HEK293 (cell line): ENCODE measurements around the gene TMEM234.

Source experiments
- CTCF ChIA-PET: fragments of 350-600 bp; formaldehyde crosslinking; extraction: SDS; loops from one replicate; lab custom pipeline; 2021; ENCODE audit warnings: antibody characterized with exemption; lab: Yijun Ruan, JAX
- POLR2A ChIA-PET: fragments of 300-600 bp; formaldehyde crosslinking; extraction: SDS; loops from one replicate; lab custom pipeline; 2020; ENCODE audit warnings: antibody characterized with exemption, inconsistent platforms; lab: Yijun Ruan, JAX
- H3K27ac ChIP-seq: fragments of 200-500 bp; sonication (Bioruptor generic); 2 replicates; pipeline ENCODE4 v1.5.1; 2014; ENCODE audit warnings: low read depth, low read length, control low read depth, inconsistent platforms; ENCODE audit errors: extremely low read depth
- H3K36me3 ChIP-seq, 2 experiments: fragments of 200-500 bp in 1 of 2; sonication (Bioruptor generic) in 1 of 2; 1 replicate in 1 of 2; 2 replicates in 1 of 2; pipeline ENCODE4 v1.5.1; 2014 to 2017; ENCODE audit warnings: inconsistent platforms in 2 of 2, low read length in 2 of 2; ENCODE audit not compliant: control insufficient read depth in 2 of 2, insufficient read depth in 1 of 2
- H3K4me1 ChIP-seq: fragments of 200-500 bp; sonication (Bioruptor generic); 2 replicates; pipeline ENCODE4 v1.5.1; 2014; ENCODE audit warnings: mild to moderate bottlenecking, low read length, inconsistent platforms; ENCODE audit not compliant: control insufficient read depth, insufficient read depth
- H3K4me3 ChIP-seq: 2 replicates; pipeline ENCODE4 v1.5.1; 2011; ENCODE audit warnings: low read depth, mild to moderate bottlenecking, control low read depth, low read length, moderate library complexity
- H3K9me3 ChIP-seq: fragments of 200-500 bp; sonication (Bioruptor generic); 2 replicates; pipeline ENCODE4 v1.5.1; 2014; ENCODE audit warnings: low read depth, low read length, inconsistent platforms; ENCODE audit not compliant: control insufficient read depth, insufficient read depth
- BCL11B ChIP-seq: fragments of 450-650 bp; formaldehyde crosslinking; IDR thresholded peaks from 2 replicates; pipeline ENCODE4 v1.5.1; 2016; ENCODE audit warnings: low read depth, missing biosample characterization, missing genetic modification characterization
- SCRT2 ChIP-seq: fragments of 450-650 bp; formaldehyde crosslinking; IDR thresholded peaks from 2 replicates; pipeline ENCODE4 v1.5.1; 2016; ENCODE audit warnings: missing biosample characterization, missing genetic modification characterization
- SP3 ChIP-seq: fragments of 450-650 bp; formaldehyde crosslinking; IDR thresholded peaks from 2 replicates; pipeline ENCODE4 v1.5.1; 2016; ENCODE audit warnings: missing biosample characterization, missing genetic modification characterization
- ZNF112 ChIP-seq: fragments of 450-650 bp; formaldehyde crosslinking; IDR thresholded peaks from 2 replicates; pipeline ENCODE4 v1.5.0; 2017; ENCODE audit warnings: missing biosample characterization, missing genetic modification characterization
- ZNF146 ChIP-seq: fragments of 450-650 bp; formaldehyde crosslinking; IDR thresholded peaks from 2 replicates; pipeline ENCODE4 v1.5.1; 2016; ENCODE audit warnings: missing biosample characterization, missing genetic modification characterization
- ZNF23 ChIP-seq: fragments of 450-650 bp; formaldehyde crosslinking; IDR thresholded peaks from 2 replicates; pipeline ENCODE4 v1.5.1; 2016; ENCODE audit warnings: missing biosample characterization, missing genetic modification characterization, borderline replicate concordance
- ZNF324 ChIP-seq: fragments of 450-650 bp; formaldehyde crosslinking; IDR thresholded peaks from 2 replicates; pipeline ENCODE4 v1.5.1; 2016; ENCODE audit warnings: missing biosample characterization, missing genetic modification characterization
- ZNF335 ChIP-seq: fragments of 450-650 bp; formaldehyde crosslinking; conservative IDR thresholded peaks from 2 replicates; pipeline ENCODE4 v1.5.1; 2016; ENCODE audit warnings: missing biosample characterization, missing genetic modification characterization
- ZNF366 ChIP-seq: fragments of 450-650 bp; formaldehyde crosslinking; conservative IDR thresholded peaks from 2 replicates; pipeline ENCODE4 v1.5.1; 2016; ENCODE audit warnings: missing biosample characterization, missing genetic modification characterization
- ZNF391 ChIP-seq: fragments of 450-650 bp; formaldehyde crosslinking; IDR thresholded peaks from 2 replicates; pipeline ENCODE4 v1.5.1; 2016; ENCODE audit warnings: low read depth, missing biosample characterization, missing genetic modification characterization, borderline replicate concordance
- ZNF530 ChIP-seq: fragments of 450-650 bp; formaldehyde crosslinking; IDR thresholded peaks from 2 replicates; pipeline ENCODE4 v1.5.1; 2016; ENCODE audit warnings: low read depth, missing biosample characterization, missing genetic modification characterization
- ZNF560 ChIP-seq: fragments of 450-650 bp; formaldehyde crosslinking; IDR thresholded peaks from 2 replicates; pipeline ENCODE4 v1.5.1; 2017; ENCODE audit warnings: missing biosample characterization, missing genetic modification characterization, borderline replicate concordance
- ZNF76 ChIP-seq: fragments of 450-650 bp; formaldehyde crosslinking; IDR thresholded peaks from 2 replicates; pipeline ENCODE4; 2016; ENCODE audit warnings: low read depth, missing biosample characterization, missing genetic modification characterization, borderline replicate concordance
- ZNF792 ChIP-seq: fragments of 450-650 bp; formaldehyde crosslinking; IDR thresholded peaks from 2 replicates; pipeline ENCODE4 v1.5.1; 2016; ENCODE audit warnings: missing biosample characterization, missing genetic modification characterization
- TF ChIP-seq, protein P1 (sequence below): fragments of 450-650 bp; formaldehyde crosslinking; IDR thresholded peaks from 2 replicates; pipeline ENCODE4 v1.5.1; 2016; ENCODE audit warnings: missing biosample characterization, missing genetic modification characterization
- TF ChIP-seq, protein P2 (sequence below): fragments of 450-650 bp; formaldehyde crosslinking; IDR thresholded peaks from 2 replicates; pipeline ENCODE4 v1.5.1; 2016; ENCODE audit warnings: missing biosample characterization, missing genetic modification characterization
- TF ChIP-seq, protein P3 (sequence below): fragments of 450-650 bp; formaldehyde crosslinking; conservative IDR thresholded peaks from 2 replicates; pipeline ENCODE4 v1.5.1; 2016; ENCODE audit warnings: low read depth, missing biosample characterization, missing genetic modification characterization
- TF ChIP-seq, protein P4 (sequence below): fragments of 450-650 bp; formaldehyde crosslinking; optimal IDR thresholded peaks from 2 replicates; pipeline ENCODE3; 2016; ENCODE audit warnings: missing biosample characterization, mild to moderate bottlenecking, missing genetic modification characterization

The TMEM234 gene

DNA sequence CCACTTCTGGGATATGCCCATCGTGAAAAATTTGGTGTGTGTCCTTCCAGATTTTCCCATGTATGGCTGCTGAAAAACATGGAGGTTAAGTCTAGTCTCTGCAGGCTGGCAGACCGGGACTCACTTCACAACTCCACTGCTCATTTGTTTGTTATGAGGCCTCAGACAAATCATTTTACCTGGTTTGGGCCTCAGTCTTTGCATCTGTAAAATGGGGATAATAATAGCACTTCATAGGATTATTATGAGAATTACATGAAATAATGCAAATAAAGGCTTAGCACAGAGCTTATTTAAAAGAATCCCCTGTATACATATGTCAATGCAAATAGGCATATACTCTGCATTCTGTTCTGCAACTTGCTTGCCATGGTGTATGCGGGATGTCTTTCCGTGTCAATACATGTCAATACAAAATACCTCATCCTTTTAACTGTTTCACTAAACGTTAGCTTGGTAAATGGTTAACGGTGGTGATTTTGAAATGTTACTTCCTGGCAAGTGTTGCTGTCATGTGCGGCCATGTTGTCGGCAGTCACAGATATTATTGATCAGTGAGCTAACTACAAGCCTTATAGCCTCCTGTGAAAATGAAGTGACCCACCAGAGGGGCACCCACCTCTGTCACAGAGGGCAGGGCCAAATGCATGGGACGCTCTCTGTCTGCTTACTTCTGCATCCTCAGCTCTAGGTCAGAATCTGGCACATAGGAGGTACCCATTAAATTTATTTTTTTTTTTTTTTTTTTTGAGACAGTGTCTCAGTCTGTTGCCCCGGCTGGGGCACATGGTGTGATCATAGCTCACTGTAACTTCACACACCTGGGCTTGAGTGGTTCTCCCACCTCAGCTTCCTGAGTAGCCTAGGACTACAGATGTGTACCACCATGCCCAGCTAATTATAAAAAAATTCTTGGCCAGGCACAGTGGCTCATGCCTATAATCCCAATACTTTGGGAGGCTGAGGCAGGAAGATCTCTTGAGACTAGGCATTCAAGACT, 33.2 kb upstream of the TMEM234 start (continued):
- TF ChIP-seq ZNF530 (tag by site-specific recombination) (no peak), ZNF324 (tag by site-specific recombination) (no peak)

DNA sequence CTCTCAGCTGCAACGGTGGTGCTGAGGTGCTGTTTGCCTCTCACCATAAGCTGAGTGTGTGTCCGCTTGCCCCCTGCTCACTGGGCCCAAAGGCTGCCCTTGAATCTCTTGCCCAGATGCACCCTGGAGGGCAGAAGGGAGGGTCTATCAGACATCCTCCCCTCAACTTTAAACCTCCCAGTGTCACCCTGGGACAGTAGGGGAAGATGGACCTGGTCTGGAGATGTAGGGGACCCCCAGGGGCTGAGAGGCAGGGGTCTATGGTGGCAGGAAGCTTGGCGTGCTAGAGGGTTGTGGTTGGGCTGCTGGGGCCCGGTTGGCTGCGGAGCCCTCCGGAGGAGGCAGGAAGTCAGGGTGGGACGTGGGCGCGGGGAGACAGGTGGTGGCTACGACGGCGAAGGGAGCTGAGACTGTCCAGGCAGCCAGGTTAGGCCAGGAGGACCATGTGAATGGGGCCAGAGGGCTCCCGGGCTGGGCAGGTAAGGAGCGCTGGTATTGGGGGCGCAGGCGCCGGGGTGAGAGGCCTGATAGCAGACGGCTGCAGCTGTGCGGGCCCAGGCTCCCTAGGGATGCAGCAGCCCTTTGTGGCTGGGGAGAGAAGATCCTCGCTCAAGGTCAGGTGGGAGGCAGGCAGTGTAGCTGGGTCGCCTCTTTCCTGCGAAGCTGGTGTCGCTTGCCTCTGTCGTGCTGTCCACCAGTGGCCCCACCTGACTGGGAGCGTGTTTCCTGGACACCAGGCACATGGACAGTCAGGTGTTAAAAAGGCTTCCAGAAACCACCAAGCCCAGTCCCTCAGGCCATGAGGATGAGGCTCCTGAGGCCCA, 29.0 kb upstream of the TMEM234 start, which contains the start of gene LCK:
Gene LCK (plus strand): TSS at position 373 of the 824 bp plus-strand sequence. CDS start 23,065 bp downstream, outside the sequence.
- H3K27ac ChIP-seq, result no peak within 1 kb of the TSS
- POLR2A ChIA-PET, result interaction anchor here (1.5 kb wide), 1 partner anchor 40 kb away, joined by 3 read pairs; the partner anchor contains the start of gene HDAC1

DNA sequence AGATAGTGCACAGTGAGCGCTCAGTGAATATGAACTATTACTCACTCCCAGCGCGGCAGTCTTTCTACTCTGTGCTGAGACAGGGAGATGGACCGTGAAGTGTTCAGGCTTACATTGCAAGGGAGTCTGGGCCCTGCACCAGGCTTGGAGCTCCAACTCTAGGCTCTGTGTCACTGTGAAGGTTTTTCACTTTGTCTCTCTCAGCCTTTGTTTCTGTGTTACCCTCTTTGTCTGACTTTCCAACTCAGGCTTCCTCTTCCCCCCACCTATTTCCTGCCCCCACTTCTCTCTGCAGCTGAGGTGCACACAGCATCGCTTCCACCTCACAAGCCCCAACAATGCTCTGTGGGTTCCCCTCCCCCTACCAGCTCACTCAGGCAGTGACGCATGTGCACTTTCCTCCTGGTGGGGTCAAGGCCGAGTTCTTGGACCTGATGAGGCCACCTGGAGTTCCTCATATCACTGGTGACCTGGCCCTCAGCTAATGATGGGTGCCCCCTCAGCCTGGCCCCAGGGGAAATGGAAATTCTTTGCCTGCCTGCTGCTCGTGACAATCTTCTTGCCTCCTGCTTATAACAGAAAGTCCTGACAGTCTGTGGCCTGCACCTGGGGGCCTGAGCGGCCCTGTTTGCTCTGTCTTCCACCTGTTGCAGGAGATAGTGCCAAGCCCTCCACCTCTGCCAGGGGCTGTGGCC, 27.8 kb upstream of the TMEM234 start:
- H3K27ac ChIP-seq, result no peak overlapping the region
- no peaks in the 10 kb centered on the region for H3K9me3 ChIP-seq
- no peak overlapping the region for H3K4me3 ChIP-seq
- POLR2A ChIA-PET, result interaction anchor here (0.5 to 1.5 kb wide), 2 partner anchors 23 to 42 kb away, joined by 3 to 5 read pairs; partner anchors contain the start of gene HDAC1
- no peaks in the 10 kb centered on the region for H3K4me1 ChIP-seq
- CTCF ChIA-PET, result interaction anchor here (0.6 to 4.0 kb wide), 8 partner anchors 11 to 1032 kb away, joined by 3 to 33 read pairs (median 4); no protein-coding TSS in a partner anchor
- H3K36me3 ChIP-seq, result no peaks in the 10 kb centered on the region
- TF ChIP-seq ZNF76 (tag by site-specific recombination), result no peak
- TF ChIP-seq ZNF112, result no peak
- TF ChIP-seq ZNF335, result no peak
- TF ChIP-seq ZNF23 (tag by site-specific recombination), result no peak
- peak; percentile 92 for TF ChIP-seq SCRT2
- TF ChIP-seq, protein P1, sequence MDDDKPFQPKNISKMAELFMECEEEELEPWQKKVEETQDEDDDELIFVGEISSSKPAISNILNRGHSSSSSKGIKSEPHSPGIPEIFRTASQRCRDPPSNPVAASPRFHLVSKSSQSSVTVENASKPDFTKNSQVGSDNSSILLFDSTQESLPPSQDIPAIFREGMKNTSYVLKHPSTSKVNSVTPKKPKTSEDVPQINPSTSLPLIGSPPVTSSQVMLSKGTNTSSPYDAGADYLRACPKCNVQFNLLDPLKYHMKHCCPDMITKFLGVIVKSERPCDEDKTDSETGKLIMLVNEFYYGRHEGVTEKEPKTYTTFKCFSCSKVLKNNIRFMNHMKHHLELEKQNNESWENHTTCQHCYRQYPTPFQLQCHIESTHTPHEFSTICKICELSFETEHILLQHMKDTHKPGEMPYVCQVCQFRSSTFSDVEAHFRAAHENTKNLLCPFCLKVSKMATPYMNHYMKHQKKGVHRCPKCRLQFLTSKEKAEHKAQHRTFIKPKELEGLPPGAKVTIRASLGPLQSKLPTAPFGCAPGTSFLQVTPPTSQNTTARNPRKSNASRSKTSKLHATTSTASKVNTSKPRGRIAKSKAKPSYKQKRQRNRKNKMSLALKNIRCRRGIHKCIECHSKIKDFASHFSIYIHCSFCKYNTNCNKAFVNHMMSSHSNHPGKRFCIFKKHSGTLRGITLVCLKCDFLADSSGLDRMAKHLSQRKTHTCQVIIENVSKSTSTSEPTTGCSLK (tag by site-specific recombination), result no peak
- TF ChIP-seq ZNF391 (tag by site-specific recombination), result no peak
- TF ChIP-seq, protein P2, sequence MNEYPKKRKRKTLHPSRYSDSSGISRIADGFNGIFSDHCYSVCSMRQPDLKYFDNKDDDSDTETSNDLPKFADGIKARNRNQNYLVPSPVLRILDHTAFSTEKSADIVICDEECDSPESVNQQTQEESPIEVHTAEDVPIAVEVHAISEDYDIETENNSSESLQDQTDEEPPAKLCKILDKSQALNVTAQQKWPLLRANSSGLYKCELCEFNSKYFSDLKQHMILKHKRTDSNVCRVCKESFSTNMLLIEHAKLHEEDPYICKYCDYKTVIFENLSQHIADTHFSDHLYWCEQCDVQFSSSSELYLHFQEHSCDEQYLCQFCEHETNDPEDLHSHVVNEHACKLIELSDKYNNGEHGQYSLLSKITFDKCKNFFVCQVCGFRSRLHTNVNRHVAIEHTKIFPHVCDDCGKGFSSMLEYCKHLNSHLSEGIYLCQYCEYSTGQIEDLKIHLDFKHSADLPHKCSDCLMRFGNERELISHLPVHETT, result no peak
- TF ChIP-seq, protein P3, sequence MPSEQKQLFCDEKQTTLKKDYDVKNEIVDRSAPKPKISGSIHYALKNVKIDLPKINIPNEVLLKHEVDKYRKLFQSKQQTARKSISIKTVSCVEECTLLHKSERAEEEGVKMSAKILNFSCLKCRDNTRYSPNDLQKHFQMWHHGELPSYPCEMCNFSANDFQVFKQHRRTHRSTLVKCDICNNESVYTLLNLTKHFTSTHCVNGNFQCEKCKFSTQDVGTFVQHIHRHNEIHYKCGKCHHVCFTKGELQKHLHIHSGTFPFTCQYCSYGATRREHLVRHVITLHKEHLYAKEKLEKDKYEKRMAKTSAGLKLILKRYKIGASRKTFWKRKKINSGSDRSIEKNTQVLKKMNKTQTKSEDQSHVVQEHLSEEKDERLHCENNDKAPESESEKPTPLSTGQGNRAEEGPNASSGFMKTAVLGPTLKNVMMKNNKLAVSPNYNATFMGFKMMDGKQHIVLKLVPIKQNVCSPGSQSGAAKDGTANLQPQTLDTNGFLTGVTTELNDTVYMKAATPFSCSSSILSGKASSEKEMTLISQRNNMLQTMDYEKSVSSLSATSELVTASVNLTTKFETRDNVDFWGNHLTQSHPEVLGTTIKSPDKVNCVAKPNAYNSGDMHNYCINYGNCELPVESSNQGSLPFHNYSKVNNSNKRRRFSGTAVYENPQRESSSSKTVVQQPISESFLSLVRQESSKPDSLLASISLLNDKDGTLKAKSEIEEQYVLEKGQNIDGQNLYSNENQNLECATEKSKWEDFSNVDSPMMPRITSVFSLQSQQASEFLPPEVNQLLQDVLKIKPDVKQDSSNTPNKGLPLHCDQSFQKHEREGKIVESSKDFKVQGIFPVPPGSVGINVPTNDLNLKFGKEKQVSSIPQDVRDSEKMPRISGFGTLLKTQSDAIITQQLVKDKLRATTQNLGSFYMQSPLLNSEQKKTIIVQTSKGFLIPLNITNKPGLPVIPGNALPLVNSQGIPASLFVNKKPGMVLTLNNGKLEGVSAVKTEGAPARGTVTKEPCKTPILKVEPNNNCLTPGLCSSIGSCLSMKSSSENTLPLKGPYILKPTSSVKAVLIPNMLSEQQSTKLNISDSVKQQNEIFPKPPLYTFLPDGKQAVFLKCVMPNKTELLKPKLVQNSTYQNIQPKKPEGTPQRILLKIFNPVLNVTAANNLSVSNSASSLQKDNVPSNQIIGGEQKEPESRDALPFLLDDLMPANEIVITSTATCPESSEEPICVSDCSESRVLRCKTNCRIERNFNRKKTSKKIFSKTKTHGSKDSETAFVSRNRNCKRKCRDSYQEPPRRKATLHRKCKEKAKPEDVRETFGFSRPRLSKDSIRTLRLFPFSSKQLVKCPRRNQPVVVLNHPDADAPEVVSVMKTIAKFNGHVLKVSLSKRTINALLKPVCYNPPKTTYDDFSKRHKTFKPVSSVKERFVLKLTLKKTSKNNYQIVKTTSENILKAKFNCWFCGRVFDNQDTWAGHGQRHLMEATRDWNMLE (tag by site-specific recombination), result no peak
- no peak for TF ChIP-seq SP3
- no peak for TF ChIP-seq ZNF560

More for the DNA sequence above, 29.0 kb upstream of the TMEM234 start, which contains the start of gene LCK:
- TF ChIP-seq ZNF792 (no peak), ZNF146 (tag by site-specific recombination) (no peak), BCL11B (tag by site-specific recombination) (no peak), ZNF366 (tag by site-specific recombination) (no peak)
- TF ChIP-seq, protein P4, sequence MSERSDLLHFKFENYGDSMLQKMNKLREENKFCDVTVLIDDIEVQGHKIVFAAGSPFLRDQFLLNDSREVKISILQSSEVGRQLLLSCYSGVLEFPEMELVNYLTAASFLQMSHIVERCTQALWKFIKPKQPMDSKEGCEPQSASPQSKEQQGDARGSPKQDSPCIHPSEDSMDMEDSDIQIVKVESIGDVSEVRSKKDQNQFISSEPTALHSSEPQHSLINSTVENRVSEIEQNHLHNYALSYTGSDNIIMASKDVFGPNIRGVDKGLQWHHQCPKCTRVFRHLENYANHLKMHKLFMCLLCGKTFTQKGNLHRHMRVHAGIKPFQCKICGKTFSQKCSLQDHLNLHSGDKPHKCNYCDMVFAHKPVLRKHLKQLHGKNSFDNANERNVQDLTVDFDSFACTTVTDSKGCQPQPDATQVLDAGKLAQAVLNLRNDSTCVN (tag by site-specific recombination), result no peak
- Histone ChIP-seq H3K4me3 (no peak within 1 kb of the TSS), H3K4me1 (no peaks in the 10 kb centered on the region), H3K9me3 (no peaks in the 10 kb centered on the region), H3K36me3 (no peaks in the 10 kb centered on the region)
- CTCF ChIA-PET, result interaction anchor here (0.6 to 1.0 kb wide), 4 partner anchors 10 to 1033 kb away, joined by 3 to 6 read pairs (median 4); no protein-coding TSS in a partner anchor
